A549 (cell line): ENCODE data around the gene VLDLR.

ENCODE experiments used
- BHLHE40 ChIP-seq: IDR thresholded peaks from 2 replicates; pipeline ENCODE4 v1.6.1; 2012; ENCODE audit warnings: low read depth, low read length, inconsistent platforms
- CTCF ChIP-seq: fragments of >200 bp; sonication (Bioruptor Twin); formaldehyde crosslinking; IDR thresholded peaks from 3 replicates; pipeline ENCODE4 v1.5.1; 2016
- HDAC2 ChIP-seq: fragments of 200-600 bp; sonication (generic); IDR thresholded peaks from 2 replicates; pipeline ENCODE4 v1.6.1; 2016
- KDM1A ChIP-seq: fragments of 200-600 bp; sonication (generic); IDR thresholded peaks from 2 replicates; pipeline ENCODE4 v1.6.1; 2016; ENCODE audit warnings: low read depth, mild to moderate bottlenecking
- MAFK ChIP-seq: fragments of 450-650 bp; IDR thresholded peaks from 2 replicates; pipeline ENCODE4 v1.6.1; 2014; ENCODE audit not compliant: partially characterized antibody
- MYC ChIP-seq: IDR thresholded peaks from 2 replicates; pipeline ENCODE4 v1.6.1; 2012; ENCODE audit warnings: mild to moderate bottlenecking, inconsistent platforms, low read length, improper control_type of control experiment, borderline replicate concordance
- POLR2A ChIP-seq: IDR thresholded peaks from 2 replicates; pipeline ENCODE4 v1.6.1; 2012; ENCODE audit warnings: mild to moderate bottlenecking, low read length
- REST ChIP-seq: fragments of 200-600 bp; sonication (generic); IDR thresholded peaks from 2 replicates; pipeline ENCODE4 v1.6.1; 2016; ENCODE audit warnings: antibody characterized with exemption, mild to moderate bottlenecking, moderate library complexity
- USF2 ChIP-seq: fragments of 450-650 bp; IDR thresholded peaks from 2 replicates; pipeline ENCODE4 v1.6.1; 2014; ENCODE audit warnings: antibody characterized with exemption
- ZFP36 ChIP-seq: fragments of 450-650 bp; IDR thresholded peaks from 2 replicates; pipeline ENCODE4 v1.6.1; 2014; ENCODE audit warnings: borderline replicate concordance; ENCODE audit not compliant: partially characterized antibody

- TF ChIP-seq CTCF (no peak), HDAC2 (no peak), ZFP36 (no peak), POLR2A (no peak), MAFK (no peak), BHLHE40 (no peak), KDM1A (no peak), REST (no peak), MYC (no peak), USF2 (no peak)
Observed at GRCh38 chr9:2613730-2614271, 7.8 kb upstream of the VLDLR start.
